WTC11 (cell line): ENCODE data around the gene NAA25. TPM values are rescaled to one million over a fixed set of nuclear protein-coding genes. Genes with fewer than 3 reads are reported as not detected.

ENCODE experiments used
- ATAC-seq: fragments of 200-7000 bp; cut with Tn5 transposase; 2 replicates; pipeline ENCODE4 v1.10.0; 2021; ENCODE audit warnings: mild to moderate bottlenecking, moderate library complexity
- CTCF ChIA-PET: fragments of 300-600 bp; sonication (Branson Sonifier 250); formaldehyde crosslinking; loops from one replicate; lab custom pipeline; 2021; ENCODE audit warnings: antibody characterized with exemption; lab: Charles Lee
- POLR2A ChIA-PET: fragments of 350-600 bp; sonication (Branson Sonifier 250); formaldehyde crosslinking; loops from one replicate; lab custom pipeline; 2021; ENCODE audit warnings: antibody characterized with exemption; lab: Charles Lee
- DNase-seq: peaks from one replicate; pipeline ENCODE4 v3.0.0; 2021; ENCODE audit warnings: low spot score
- H3K27ac Mint-ChIP-seq: 2 replicates; pipeline ENCODE4 v1.8.0; 2021; ENCODE audit warnings: mixed read lengths
- H3K27me3 Mint-ChIP-seq: 2 replicates; pipeline ENCODE4 v1.8.0; 2021; ENCODE audit warnings: low read depth, mild to moderate bottlenecking, moderate library complexity, mixed read lengths
- H3K36me3 Mint-ChIP-seq: 2 replicates; pipeline ENCODE4 v1.8.0; 2021; ENCODE audit warnings: mixed read lengths
- H3K4me1 Mint-ChIP-seq: 2 replicates; pipeline ENCODE4 v1.8.0; 2022; ENCODE audit warnings: mixed read lengths
- H3K4me3 Mint-ChIP-seq: 2 replicates; pipeline ENCODE4 v1.8.0; 2021; ENCODE audit warnings: mild to moderate bottlenecking, moderate library complexity, mixed read lengths
- H3K9me3 Mint-ChIP-seq: 2 replicates; pipeline ENCODE4 v1.8.0; 2021; ENCODE audit warnings: mixed read lengths
- AR ChIP-seq: fragments of 250-450 bp; sonication (Bioruptor Pico); IDR thresholded peaks from 2 replicates; pipeline ENCODE4 v1.9.0; 2021; ENCODE audit warnings: mild to moderate bottlenecking
- ATF6 ChIP-seq: sonication (generic); formaldehyde crosslinking; IDR thresholded peaks from 2 replicates; pipeline ENCODE4 v1.8.1; 2023; ENCODE audit warnings: mild to moderate bottlenecking, missing genetic modification reagents
- E2F1 ChIP-seq: sonication (generic); formaldehyde crosslinking; IDR thresholded peaks from 2 replicates; pipeline ENCODE4 v1.8.0; 2022; ENCODE audit warnings: mild to moderate bottlenecking, missing genetic modification reagents
- FOXP1 ChIP-seq: sonication (generic); formaldehyde crosslinking; IDR thresholded peaks from 2 replicates; pipeline ENCODE4 v1.8.0; 2022; ENCODE audit warnings: missing genetic modification reagents, mild to moderate bottlenecking, moderate library complexity, borderline replicate concordance
- FOXP4 ChIP-seq: sonication (generic); formaldehyde crosslinking; IDR thresholded peaks from 2 replicates; pipeline ENCODE4 v1.8.0; 2022; ENCODE audit warnings: mild to moderate bottlenecking, missing genetic modification reagents
- GRHL2 ChIP-seq: fragments of 250-450 bp; sonication (Bioruptor Pico); IDR thresholded peaks from 2 replicates; pipeline ENCODE4 v1.8.0; 2022; ENCODE audit warnings: mild to moderate bottlenecking, moderate library complexity; ENCODE audit not compliant: insufficient replicate concordance, severe bottlenecking
- IRF2 ChIP-seq: sonication (generic); formaldehyde crosslinking; IDR thresholded peaks from 2 replicates; pipeline ENCODE4 v1.8.0; 2022; ENCODE audit warnings: low read depth, missing genetic modification reagents, borderline replicate concordance
- NFE2L1 ChIP-seq: sonication (generic); formaldehyde crosslinking; IDR thresholded peaks from 2 replicates; pipeline ENCODE4 v1.8.1; 2023; ENCODE audit warnings: missing genetic modification reagents
- NR2C2 ChIP-seq: sonication (generic); formaldehyde crosslinking; IDR thresholded peaks from 2 replicates; pipeline ENCODE4 v1.8.0; 2022; ENCODE audit warnings: mild to moderate bottlenecking, missing genetic modification reagents
- PRRX2 ChIP-seq: fragments of 250-450 bp; sonication (Bioruptor Pico); IDR thresholded peaks from 2 replicates; pipeline ENCODE4 v1.8.0; 2021; ENCODE audit warnings: mild to moderate bottlenecking
- SP1 ChIP-seq: sonication (generic); formaldehyde crosslinking; conservative IDR thresholded peaks from 2 replicates; pipeline ENCODE4 v1.8.1; 2022; ENCODE audit warnings: missing genetic modification reagents
- TCF7 ChIP-seq: sonication (generic); formaldehyde crosslinking; IDR thresholded peaks from 2 replicates; pipeline ENCODE4 v1.8.0; 2022; ENCODE audit warnings: mild to moderate bottlenecking, low read depth, missing genetic modification reagents, moderate library complexity
- TEAD4 ChIP-seq: sonication (generic); formaldehyde crosslinking; IDR thresholded peaks from 2 replicates; pipeline ENCODE4 v1.8.0; 2022; ENCODE audit warnings: mild to moderate bottlenecking, missing genetic modification reagents
- TP53 ChIP-seq: sonication (generic); formaldehyde crosslinking; IDR thresholded peaks from 2 replicates; pipeline ENCODE4 v1.8.1; 2023; ENCODE audit warnings: mild to moderate bottlenecking, missing genetic modification reagents
- ZMAT4 ChIP-seq: fragments of 250-450 bp; sonication (Bioruptor Pico); IDR thresholded peaks from 2 replicates; pipeline ENCODE4 v1.9.0; 2021; ENCODE audit warnings: mild to moderate bottlenecking
- ZNF512 ChIP-seq: sonication (generic); formaldehyde crosslinking; IDR thresholded peaks from 2 replicates; pipeline ENCODE4 v1.8.1; 2022; ENCODE audit warnings: missing genetic modification reagents, borderline replicate concordance
- ZNF532 ChIP-seq: fragments of 250-450 bp; sonication (Bioruptor Pico); IDR thresholded peaks from 2 replicates; pipeline ENCODE4 v1.9.0; 2021; ENCODE audit warnings: mild to moderate bottlenecking, borderline replicate concordance
- ZNF671 ChIP-seq: fragments of 250-450 bp; sonication (Bioruptor Pico); IDR thresholded peaks from 2 replicates; pipeline ENCODE4 v1.8.0; 2021; ENCODE audit warnings: mild to moderate bottlenecking
- total RNA-seq: library from RNA; stranded (reverse); gene quantifications from 3 replicates; pipeline ENCODE4 v1.2.3, GENCODE V29; 2021

Gene NAA25
- total RNA-seq, 1 experiment from 2014 or later: 47.5 TPM

- no peak for TF ChIP-seq ZNF532 (CRISPR knock-in tag)
- no peak for TF ChIP-seq ZMAT4
- no peak for TF ChIP-seq FOXP4 (CRISPR knock-in tag)
- TF ChIP-seq E2F1 (CRISPR knock-in tag): no peak
- TF ChIP-seq, all 79 proteins: peak for 0
Measured at GRCh38 chr12:112134731-112135130, 26.1 kb upstream of the NAA25 start (continued).

- ChIA-PET CTCF (interaction anchor here (2.0 kb wide), 1 partner anchor 65 kb away, joined by 7 read pairs; no protein-coding TSS in a partner anchor), POLR2A (no interaction called here)
- H3K27me3 Mint-ChIP-seq: no peaks in the 10 kb centered on the region
- no peak overlapping the region for H3K27ac Mint-ChIP-seq
- H3K9me3 Mint-ChIP-seq: no peaks in the 10 kb centered on the region
- no peak overlapping the region for H3K4me3 Mint-ChIP-seq
- DNase-seq: no peak
- TF ChIP-seq GRHL2: no peak
- TF ChIP-seq NFE2L1 (CRISPR knock-in tag): no peak
- no peak for TF ChIP-seq ATF6 (CRISPR knock-in tag)
- no peak for TF ChIP-seq ZNF671 (CRISPR knock-in tag)
- no peak for TF ChIP-seq TP53 (CRISPR knock-in tag)
- no peak for TF ChIP-seq TCF7 (CRISPR knock-in tag)
- no peak for TF ChIP-seq FOXP1 (CRISPR knock-in tag)
- TF ChIP-seq NR2C2 (CRISPR knock-in tag): no peak
- no peak for TF ChIP-seq SP1 (CRISPR knock-in tag)
- TF ChIP-seq IRF2 (CRISPR knock-in tag): no peak
- no peak for TF ChIP-seq TEAD4
- no peak for TF ChIP-seq ZNF512 (CRISPR knock-in tag)
- no peak for TF ChIP-seq PRRX2 (CRISPR knock-in tag)
- TF ChIP-seq AR: no peak
- TF ChIP-seq, all 79 proteins: peak for 0
- peaks cover 9% of the 10 kb centered on the region; the same call in 1 of the 2 replicates for H3K36me3 Mint-ChIP-seq
- no peaks in the 10 kb centered on the region for H3K4me1 Mint-ChIP-seq
- ATAC-seq: no peak
Measured at GRCh38 chr12:112133418-112133817, 24.8 kb upstream of the NAA25 start.
